GM19328 (cell line): ENCODE results near the gene TREM1.
"Not testable (repeated sequence)": the region's sequence is repeated elsewhere in the genome, so short reads cannot be mapped to it uniquely, and the experiment has no call there.

Experiments
- ATAC-seq: cut with Tn5 transposase; IDR thresholded peaks from one replicate; pipeline ENCODE4 v1.9.1; 2021; ENCODE audit warnings: mild to moderate bottlenecking, moderate library complexity; ENCODE audit not compliant: unreplicated experiment

The TREM1 gene

GRCh38 chr6:41298785-41299502 is 12.5 kb upstream of the TREM1 start:
- no peak for ATAC-seq

DNA sequence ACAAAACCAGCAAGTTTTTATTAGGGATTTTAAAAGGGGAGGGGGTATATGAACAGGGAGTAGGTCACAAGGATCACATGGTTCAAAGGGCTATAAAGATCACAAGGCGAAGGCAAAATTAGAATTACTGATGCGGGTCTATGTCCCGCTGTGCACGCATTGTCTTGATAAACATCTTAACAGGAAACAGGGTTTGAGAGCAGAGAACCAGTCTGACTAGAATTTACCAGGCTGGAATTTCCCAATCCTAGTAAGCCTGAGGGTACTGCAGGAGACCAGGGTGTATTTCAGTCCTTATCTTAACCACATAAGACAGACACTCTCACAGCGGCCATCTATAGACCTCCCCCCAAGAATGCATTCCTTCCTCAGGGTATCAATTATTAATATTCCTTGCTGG is 10.8 kb upstream of the TREM1 start:
- ATAC-seq: not testable (repeated sequence)

DNA sequence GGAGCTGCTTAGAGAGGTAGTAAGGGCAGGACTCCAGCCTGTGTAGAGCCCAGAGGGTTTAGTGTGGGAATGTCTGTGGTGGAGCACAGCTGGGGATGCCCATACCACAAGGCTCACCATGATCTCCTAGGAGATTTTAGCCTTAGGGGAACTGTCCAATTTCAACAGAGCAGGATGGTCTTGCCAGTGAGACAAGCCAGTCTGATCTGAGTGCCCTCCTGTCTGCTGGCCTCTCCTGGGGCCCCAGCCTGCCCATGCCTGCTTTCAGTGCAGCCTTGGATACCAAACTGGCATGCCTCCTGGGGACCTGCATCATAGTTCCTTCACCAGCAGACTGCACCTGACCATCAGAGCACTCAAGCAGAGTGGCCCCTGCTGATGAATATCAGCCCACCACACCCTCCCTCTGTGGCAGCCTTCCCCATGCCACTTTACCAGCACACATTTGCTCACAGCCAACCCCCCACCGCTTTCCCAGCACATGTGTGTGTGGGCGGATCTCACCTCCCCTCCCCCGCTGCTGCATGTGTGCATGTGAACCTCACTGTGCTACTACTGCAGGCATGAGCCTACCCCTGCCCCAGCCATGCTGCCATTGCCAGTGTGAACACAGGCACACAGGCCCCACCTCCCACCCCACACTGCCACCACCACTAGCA is 7.9 kb upstream of the TREM1 start:
- no peak for ATAC-seq

- no peak for ATAC-seq
Observed at GRCh38 chr6:41291717-41292116, 5.2 kb upstream of the TREM1 start.

DNA sequence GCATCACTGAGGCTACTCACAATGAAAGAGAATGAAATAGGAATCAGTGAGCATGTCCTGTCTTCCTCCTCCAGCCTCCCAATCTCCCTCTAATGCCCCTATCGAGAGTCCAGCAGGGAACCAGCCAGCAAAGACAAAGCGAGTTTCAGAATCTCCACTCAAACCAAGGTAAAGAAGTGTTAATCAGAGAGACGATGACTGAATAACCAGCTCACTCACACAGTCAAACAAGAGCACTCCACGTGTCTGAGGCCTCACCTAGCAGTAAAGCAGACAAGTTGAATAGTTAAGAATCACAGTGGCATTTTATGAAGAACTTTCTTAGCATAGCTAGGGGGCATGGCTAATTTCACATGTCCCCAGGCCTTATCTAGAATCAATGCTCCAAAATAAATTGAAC is 3.3 kb upstream of the TREM1 start:
- no peak for ATAC-seq

DNA sequence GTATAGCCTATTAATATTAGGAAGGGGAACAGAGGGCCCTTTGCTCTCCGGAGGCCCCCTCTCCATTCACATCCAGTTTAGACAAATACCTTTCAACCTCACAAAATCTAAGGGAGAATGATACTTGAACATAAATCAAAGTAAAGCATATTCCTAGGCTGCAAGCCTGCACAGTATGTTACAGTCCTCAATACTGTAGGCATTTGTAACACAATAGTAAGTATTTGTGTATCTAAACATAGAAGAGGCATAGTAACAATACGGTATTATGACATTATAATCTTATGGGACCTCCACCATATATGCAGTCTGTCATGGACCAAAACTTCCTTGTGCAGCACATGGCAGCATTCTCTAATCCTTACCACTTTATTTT is 2.3 kb upstream of the TREM1 start:
- no peak for ATAC-seq

- no peak for ATAC-seq
Observed at GRCh38 chr6:41288030-41288753, 1.7 kb upstream of the TREM1 start.

GRCh38 chr6:41284726-41285125 is 1.8 kb downstream of the TREM1 start:
- no peak for ATAC-seq

DNA sequence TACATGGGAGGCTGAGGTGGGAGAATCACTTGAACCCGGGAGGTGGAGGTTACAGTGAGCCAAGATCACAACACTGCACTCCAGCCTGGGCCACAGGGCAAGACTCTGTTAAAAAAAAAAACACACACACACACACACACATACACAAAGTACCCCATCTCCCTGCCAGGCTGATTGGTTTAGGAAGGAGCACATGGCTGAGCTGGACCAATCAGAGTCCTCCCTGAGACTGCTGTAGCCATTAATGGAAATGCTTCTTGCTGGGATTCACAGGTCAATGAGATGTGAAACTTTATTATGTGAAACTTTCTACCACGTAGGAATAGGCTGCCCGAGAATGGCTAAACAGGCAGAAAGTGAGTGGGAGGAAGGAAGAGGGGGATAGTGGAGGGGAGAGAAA is 2.9 kb downstream of the TREM1 start:
- ATAC-seq: no peak

- no peak for ATAC-seq
Observed at GRCh38 chr6:41280381-41281057, 6.0 kb downstream of the TREM1 start.

- no peak for ATAC-seq
Observed at GRCh38 chr6:41278699-41279405, 7.6 kb downstream of the TREM1 start.

GRCh38 chr6:41277605-41278004 is 8.9 kb downstream of the TREM1 start:
- no peak for ATAC-seq

- no peak for ATAC-seq
Observed at GRCh38 chr6:41275489-41275888, 11.0 kb downstream of the TREM1 start.

- ATAC-seq: no peak
Observed at GRCh38 chr6:41274256-41274655, 12.2 kb downstream of the TREM1 start.

GRCh38 chr6:41273714-41274113 is 12.8 kb downstream of the TREM1 start:
- no peak for ATAC-seq

- no peak for ATAC-seq
Observed at GRCh38 chr6:41272591-41273240, 13.8 kb downstream of the TREM1 start.

- no peak for ATAC-seq
Observed at GRCh38 chr6:41271901-41272395, 14.5 kb downstream of the TREM1 start.

DNA sequence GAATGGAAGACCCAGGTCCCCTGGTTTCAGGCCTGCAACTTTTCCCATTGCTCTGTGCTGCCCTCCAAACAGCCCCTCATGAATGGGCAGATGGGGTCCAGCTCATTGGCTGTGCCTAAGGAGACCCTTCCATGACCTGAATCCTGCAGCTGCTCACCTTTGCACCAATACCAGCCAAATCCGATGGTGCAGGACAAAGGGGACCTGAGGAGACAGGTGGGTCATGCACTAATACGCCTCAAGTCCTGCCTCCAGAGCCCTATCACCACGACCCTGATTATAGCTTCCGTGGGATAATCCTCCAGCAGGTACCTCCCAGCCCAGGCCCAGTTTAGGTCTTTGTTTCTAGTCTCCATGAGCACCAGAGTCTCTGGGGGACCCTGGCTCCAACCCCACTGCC is 16.8 kb downstream of the TREM1 start:
- ATAC-seq: no peak

- no peak for ATAC-seq
Observed at GRCh38 chr6:41269166-41269565, 17.3 kb downstream of the TREM1 start.

DNA sequence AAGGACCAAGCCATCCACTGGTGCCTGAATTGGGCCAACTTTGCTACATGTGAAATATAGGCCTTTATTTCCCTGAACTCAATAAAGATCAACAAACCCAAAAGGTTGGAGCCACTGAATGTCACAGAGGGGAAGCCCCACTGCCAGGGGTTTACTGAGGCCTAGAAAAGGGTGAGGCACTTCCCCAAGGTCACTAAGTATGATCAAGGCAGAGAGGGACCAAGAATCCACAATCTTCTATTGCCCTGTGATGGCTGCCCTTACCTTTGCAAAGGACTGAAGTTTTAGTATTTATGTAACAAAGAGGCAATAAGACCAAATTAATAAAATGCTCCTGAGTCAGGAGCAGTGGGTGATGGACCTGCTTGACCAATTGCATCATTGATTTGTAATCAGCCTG is 18.0 kb downstream of the TREM1 start:
- ATAC-seq: no peak
